ENCODE data around the gene PLCD1. TPM values are rescaled to one million over a fixed set of nuclear protein-coding genes. Genes with fewer than 3 reads are reported as not detected.
A peak's percentile ranks its signal among the peaks of the same experiment; 100 is the strongest.

PLCD1 gene
- total and polyA plus RNA-seq, 2 of the 13 experiments (the other 11 are each of a cell fraction or from before 2014, with no cell fraction given) = 10.1 to 12.4 TPM

GRCh38 chr3:38006031-38006430, 23.4 kb downstream of the PLCD1 start (continued):
- TF ChIP-seq ZNF740 (CRISPR knock-in tag; IDR thresholded peaks at IDR 0.05) (no peak), RARA (CRISPR knock-in tag; IDR thresholded peaks at IDR 0.05) (no peak), ZNF331 (CRISPR knock-in tag; IDR thresholded peaks at IDR 0.05) (no peak)

GRCh38 chr3:38005076-38006020, 24.1 kb downstream of the PLCD1 start:
- CTCF ChIA-PET (ENCODE audit: low intra/inter-chr PET ratio, low total read pairs) = interaction anchor here (0.7 kb wide), 1 partner anchor 40 kb away, joined by 3 read pairs; no protein-coding TSS in a partner anchor
- in situ Hi-C loops (cut with HindIII; ENCODE audit: extremely low pct_ligation_motif_present, low pct_unique_long_range_greater_than_20kb) (no loop called here), intact Hi-C loops (cut with micrococcal nuclease; ENCODE audit: unreplicated experiment) (loop anchor here (1.0 to 2.0 kb wide), 3 partner anchors 131 to 277 kb away; partner anchors contain the start of genes ACAA1 and SLC22A14)
- H3K79me2 ChIP-seq (ENCODE audit: insufficient read depth, low read length) = no peaks in the 10 kb centered on the region
- H3K9ac ChIP-seq (ENCODE audit: insufficient read depth, low read depth, low read length) = peak overlapping the region; percentile 72
- peaks cover 59% of the 10 kb centered on the region for H3K4me1 ChIP-seq (ENCODE audit: insufficient read depth, low read length)
- H3K27ac ChIP-seq (ENCODE audit: extremely low read length, insufficient read depth, low read length) = peak overlapping the region; percentile 76
- peaks cover 0 to 2% of the 10 kb centered on the region in 2 experiments; a peak in 2 of 5 replicates for H3K27me3 ChIP-seq (ENCODE audit: control insufficient read depth in 1 of 2, insufficient read depth in 2 of 2, low read length in 2 of 2)
- H3K4me3 ChIP-seq (replicated peaks in 1 of 3; ENCODE audit: insufficient read depth in 1 of 3, low read depth in 2 of 3, low read length in 3 of 3) = peak overlapping the region; percentile 43 to 77 (median 59)
- H3K9me3 ChIP-seq (ENCODE audit: low read length) = no peaks in the 10 kb centered on the region
- DNase-seq (ENCODE audit: low spot score) (peak; percentile 93), FAIRE-seq (no peak), ATAC-seq (peak; percentile 70)
- H3K4me2 ChIP-seq (ENCODE audit: low read depth, low read length) = peak overlapping the region; percentile 97
- H4K20me1 ChIP-seq (ENCODE audit: insufficient read depth, low read length) = no peaks in the 10 kb centered on the region
- POLR2A ChIA-PET = interaction anchor here (0.8 to 1.7 kb wide), 6 partner anchors 9 to 132 kb away, joined by 3 to 6 read pairs (median 4); partner anchors contain the start of gene ACAA1
- BruUV-seq (replicated peaks) = no TSS peak
- WGBS (ENCODE audit: low lambda C conversion rate) = 25% methylated on average over 12 of the region's 15 CpGs
- no peaks in the 10 kb centered on the region; a peak in 2 of 5 replicates for H3K36me3 ChIP-seq (replicated peaks in 1 of 2; ENCODE audit: control insufficient read depth in 1 of 2, insufficient read depth in 2 of 2, low read length in 2 of 2)
- no peak overlapping the region for H2AFZ ChIP-seq (ENCODE audit: low read length)
- TF ChIP-seq ZNF484 (CRISPR knock-in tag; IDR thresholded peaks at IDR 0.05; ENCODE audit: borderline replicate concordance, low read depth) (no peak), ZNF687 (CRISPR knock-in tag; IDR thresholded peaks at IDR 0.05) (peak; percentile 28; the same call in 1 of the 2 replicates), ZNF574 (CRISPR knock-in tag; IDR thresholded peaks at IDR 0.05) (peak; percentile 7; the same call in 1 of the 2 replicates), ZNF337 (CRISPR knock-in tag; IDR thresholded peaks at IDR 0.05; ENCODE audit: borderline replicate concordance, low read depth) (no peak), DNMT1 (CRISPR knock-in tag; IDR thresholded peaks at IDR 0.05) (0 out of 2 replicates have a peak, but pooled peaks have one; percentile 39), RARA (CRISPR knock-in tag; IDR thresholded peaks at IDR 0.05) (peak; percentile 72), DPF2 (CRISPR knock-in tag; IDR thresholded peaks at IDR 0.05; ENCODE audit: borderline replicate concordance, low read depth) (peak; percentile 69; the same call in 1 of the 2 replicates), FOXP4 (CRISPR knock-in tag; IDR thresholded peaks at IDR 0.05) (peak; percentile 71)

All from HepG2 (cell line).